ENCODE measurements around the gene SDF4.

GRCh38 chr1:1205769-1206375, 25.9 kb downstream of the SDF4 start:
- TF ChIP-seq CTCF (IDR thresholded peaks at IDR 0.05) (no peak), POLR2A (IDR thresholded peaks at IDR 0.05) (no peak)
